GM04503 (cell line): Measurements from ENCODE around the gene C1orf185.
"Not testable (repeated sequence)": the region's sequence is repeated elsewhere in the genome, so short reads cannot be mapped to it uniquely, and the experiment has no call there.

Experiments used
- DNase-seq: peaks from one replicate; pipeline ENCODE4 v3.0.0-alpha.2; 2012; ENCODE audit warnings: low read depth

C1orf185 gene

DNA sequence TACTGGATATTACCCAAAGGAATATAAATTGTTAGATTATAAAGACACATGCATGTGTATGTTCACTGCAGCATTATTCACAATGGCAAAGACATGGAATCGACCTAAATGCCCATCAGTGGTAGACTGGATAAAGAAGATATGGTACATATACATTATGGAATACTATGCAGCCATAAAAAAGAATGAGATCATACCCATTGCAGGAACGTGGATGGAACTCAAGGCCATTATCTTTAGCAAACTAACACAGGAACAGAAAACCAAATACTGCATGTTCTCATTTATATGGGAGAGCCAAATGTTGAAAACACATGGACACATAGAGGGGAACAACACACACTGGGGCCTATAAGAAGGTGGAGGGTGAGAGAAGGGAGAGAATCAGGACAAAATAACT, 35.7 kb downstream of the C1orf185 start:
- not testable (repeated sequence) for DNase-seq

DNA sequence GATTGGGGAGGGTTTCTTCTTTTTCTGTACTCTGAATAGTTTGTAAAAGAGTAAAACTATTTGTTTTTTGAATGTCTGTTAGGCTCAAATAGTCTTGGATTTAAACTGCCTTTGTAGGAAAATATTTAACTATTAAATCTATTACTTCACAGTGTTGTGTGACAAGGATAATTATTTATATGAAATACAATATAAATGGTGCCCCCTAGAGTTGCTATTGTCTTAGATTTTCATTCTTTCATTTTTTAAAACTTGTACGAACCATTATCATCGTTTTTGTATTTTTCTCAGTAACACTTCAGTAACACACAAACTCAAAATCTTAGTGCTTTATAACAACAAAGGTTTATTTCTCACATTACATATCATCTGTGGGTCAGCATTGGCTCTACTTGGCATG, 37.4 kb downstream of the C1orf185 start:
- no peak for DNase-seq

DNA sequence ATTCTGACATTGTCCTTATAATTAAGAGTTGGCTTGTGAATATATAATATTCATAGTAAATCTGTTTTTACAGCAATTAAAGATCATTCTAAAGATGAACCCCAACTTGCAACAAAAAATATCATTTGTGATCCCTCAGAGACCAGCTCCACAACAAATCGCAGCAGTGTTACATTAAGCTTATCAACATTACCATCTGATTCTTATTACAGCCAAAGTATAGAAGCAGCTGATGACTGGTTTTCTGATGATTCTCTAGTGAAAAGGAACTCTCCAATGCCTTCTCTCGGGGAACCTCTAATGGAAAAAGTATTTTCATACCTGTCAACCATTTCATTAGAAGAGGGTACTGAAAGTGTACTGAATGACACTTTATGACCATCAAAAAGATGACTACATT, 45.4 kb downstream of the C1orf185 start:
- DNase-seq: no peak

DNA sequence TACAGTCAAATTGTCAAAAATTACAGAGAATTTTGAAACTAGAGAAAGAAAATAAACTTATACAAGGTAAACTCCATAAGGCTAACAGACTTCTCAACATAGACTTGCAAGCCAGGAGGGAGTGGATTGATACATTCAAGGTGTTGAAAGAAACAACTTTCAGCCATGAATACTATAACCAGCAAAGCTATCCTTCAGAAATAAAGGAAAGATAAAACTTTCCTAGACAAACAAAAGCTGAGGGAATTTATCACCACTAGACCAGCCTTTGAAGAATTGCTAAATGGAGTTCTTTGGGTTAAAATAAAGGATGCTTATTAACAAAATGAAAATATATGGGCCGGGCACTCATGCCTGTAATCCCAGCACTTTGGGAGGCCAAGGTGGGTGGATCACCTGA, 52.7 kb downstream of the C1orf185 start:
- DNase-seq: no peak

DNA sequence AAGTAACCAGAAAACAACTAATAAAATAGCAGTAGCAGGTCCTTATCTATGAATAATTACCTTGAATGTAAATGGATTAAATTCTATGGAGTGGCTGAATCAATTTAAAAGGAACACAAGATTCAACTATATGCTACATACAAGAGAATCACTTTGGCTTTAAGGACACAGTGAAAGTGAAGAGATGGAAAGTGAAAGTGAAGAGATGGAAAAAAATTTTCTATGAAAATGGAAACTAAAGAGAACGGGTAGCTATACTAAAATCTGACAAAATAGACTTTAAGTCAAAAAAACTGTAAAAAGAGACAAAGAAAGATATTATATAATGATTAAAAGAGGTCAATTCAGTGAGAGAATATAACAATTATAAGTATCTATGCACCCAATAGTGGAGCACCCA, 54.7 kb downstream of the C1orf185 start:
- no peak for DNase-seq

DNA sequence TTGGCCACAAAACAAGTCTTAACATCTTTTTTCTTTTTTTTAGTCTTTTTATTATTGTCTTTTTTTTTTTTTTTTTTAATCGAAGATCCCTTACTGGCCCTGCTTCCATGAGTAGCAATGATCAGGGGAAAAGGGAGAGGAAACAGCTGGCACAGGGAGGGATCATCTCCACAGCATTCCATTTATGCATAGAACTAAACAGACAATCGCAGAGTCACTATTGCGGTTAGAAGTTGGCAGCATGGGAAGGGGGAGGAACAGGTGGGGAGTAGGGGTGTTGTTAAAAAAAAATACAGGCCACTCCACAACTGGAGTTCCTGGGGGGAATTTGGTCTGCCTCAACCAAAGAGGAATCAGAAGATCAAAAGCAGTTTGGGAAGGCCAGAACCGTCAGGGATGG, 55.4 kb downstream of the C1orf185 start:
- no peak for DNase-seq

DNA sequence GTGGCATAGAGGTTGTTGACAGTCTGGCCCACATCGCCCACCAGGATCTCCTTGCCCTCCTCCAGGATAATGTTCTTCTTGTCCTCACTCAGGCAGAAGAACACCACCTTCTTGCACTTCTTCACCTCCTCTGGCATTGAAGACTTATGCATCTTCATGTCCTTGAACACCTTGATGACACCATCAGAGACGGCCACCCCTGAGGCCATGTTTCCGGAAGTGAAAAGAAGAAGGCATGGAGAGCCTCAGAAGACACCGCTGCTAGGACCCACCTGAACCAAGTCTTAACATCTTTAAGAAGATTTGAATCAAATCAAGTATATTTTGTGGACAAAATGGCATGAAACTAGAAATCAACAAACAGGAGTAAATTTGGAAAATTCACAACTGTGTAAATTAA, 56.2 kb downstream of the C1orf185 start:
- no peak for DNase-seq

DNA sequence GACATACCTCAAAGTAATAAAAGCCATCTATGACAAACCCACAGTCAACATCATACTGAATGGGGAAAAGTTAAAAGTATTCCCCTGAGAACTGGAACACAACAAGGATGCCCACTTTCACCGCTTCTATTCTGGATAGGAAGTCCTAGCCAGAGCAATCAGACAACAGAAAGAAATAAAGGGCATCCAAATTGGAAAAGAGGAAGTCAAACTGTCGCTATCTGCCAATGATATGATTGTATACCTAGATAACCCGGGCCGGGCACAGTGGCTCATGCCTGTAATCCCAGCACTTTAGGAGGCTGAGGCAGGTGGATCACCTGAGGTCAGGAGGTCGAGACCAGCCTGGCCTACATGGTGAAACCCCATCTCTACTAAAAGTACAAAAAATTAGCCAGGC, 60.5 kb downstream of the C1orf185 start:
- DNase-seq: not testable (repeated sequence)

DNA sequence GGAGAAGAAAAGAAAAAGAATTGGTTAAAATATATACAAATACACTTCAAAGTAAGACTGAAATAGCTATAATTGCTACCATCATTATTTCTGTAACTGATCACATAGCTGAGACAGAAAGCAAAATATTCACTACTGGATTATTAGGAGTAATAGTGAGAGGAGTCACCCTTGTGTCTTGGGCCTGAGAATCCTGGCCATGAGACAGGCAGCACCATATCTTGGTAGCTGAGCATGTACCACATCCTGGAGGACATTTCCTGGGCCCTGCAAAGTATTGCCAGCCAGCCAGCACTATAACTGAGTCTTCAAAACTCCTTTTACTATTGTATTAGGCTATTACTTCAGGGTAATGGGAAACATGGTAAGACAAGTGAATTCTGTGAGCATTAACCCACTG, 63.5 kb downstream of the C1orf185 start:
- DNase-seq: no peak

DNA sequence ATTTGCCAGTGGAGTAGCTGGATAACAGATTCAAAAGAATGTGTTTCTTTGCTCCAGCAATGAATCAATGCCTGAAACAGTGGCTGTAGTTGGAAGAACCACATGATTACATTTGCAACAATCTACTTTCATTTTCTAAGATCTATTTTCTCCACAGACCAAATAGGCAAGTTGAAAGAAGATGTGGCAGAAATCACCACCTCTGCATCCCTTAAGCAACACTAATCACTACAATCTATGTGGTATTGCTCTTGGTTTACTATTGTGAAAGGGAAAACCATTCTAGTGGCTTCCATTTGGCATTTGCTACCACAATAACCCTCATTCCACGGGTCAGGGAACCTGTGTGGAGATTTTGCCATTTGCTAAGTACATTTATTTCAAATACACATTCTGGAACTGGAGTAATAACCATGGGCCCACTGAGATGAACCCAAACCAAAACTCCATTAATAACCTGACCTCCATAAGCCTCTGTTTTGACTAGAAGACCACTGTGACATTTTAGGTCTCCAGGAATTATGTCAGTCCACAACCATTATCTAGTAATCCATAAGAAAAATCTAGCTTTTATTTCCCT, 66.3 kb downstream of the C1orf185 start:
- no peak for DNase-seq

DNA sequence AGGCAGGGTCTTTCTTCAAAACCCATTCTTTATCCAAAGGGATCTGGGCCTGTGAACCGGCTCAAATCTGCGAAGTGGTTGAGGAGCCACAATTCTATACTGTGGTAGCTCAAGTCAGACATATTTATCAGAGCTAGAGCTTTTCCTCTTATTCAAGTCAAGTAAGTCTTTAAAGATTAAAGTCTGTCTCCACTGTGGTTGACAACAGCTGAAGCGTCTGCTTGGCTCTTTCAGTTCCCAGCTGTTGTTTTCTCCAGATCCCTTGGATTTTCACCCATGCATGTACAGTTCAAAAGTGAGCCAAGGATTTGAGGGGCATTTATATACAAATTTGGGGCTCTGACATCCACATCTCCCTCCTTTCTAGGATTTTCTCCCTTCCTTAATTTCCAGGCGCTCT, 66.9 kb downstream of the C1orf185 start:
- DNase-seq: no peak

DNA sequence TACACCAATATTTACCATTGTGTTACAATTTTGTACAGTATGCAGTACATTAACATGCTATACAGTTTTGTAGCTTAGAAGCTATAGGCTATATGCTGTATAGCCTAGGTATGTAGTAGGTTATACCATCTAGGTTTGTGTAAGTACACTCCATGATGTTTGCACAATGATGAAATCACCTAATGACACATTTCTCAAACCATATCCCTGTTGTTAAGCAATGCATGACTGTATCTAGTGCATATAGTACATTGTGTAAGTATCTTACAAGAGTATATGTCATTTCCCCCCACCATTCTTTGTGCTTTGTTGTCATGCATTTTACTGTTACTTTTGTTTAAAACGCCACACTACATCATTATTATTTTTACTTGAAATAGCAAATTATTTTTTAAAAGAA, 68.3 kb downstream of the C1orf185 start:
- no peak for DNase-seq

DNA sequence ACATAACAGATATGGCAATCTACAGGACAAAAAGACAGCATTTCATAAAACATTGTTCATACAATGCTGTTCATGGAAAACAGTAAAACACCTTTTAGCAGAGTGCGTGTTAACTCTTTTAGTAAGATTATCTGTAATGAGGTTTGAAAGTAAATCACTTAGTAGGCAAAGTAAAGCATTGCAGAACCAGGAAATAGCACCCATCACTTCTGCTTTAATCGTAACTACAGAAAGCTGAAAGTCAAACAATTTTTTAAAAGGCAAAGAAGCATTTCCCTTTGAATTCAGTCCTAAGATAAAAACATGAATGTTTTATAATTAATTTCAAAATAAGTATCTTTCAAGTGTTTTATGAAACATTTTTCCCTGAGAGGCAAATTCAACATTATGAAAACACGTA, 70.8 kb downstream of the C1orf185 start:
- no peak for DNase-seq

DNA sequence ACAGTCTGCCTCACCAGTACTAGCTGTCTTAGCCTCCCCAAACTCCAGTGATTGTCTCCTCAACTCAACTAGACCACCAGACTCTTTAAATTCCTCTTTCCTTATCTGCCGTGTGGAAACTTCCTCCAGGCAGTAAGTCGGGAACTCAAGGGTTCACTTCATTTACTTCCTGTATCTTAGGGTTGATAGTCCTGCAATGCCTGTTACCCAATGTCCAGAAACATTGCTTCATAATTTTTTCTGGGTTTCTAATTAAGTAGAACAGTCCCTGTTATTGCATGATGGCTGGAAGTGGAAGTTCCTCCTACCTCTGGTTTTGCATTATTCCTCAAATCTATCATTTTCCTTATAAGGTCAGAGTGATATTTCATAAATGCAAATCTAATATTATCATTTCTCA, 73.2 kb downstream of the C1orf185 start:
- DNase-seq: no peak

DNA sequence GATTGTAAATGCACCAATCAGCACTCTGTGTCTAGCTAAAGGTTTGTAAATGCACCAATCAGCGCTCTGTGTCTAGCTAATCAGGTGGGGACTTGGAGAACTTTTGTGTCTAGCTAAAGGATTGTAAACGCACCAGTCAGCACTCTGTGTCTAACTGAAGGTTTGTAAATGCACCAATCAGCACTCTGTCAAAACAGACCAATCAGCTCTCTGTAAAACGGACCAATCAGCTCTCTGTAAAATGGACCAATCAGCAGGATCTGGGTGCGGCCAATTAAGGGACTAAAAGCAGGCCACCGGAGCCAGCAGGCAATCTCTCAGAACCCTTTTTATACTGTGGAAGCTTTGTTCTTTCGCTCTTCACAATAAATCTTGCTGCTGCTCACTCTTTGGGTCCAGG, 76.0 kb downstream of the C1orf185 start:
- not testable (repeated sequence) for DNase-seq

DNA sequence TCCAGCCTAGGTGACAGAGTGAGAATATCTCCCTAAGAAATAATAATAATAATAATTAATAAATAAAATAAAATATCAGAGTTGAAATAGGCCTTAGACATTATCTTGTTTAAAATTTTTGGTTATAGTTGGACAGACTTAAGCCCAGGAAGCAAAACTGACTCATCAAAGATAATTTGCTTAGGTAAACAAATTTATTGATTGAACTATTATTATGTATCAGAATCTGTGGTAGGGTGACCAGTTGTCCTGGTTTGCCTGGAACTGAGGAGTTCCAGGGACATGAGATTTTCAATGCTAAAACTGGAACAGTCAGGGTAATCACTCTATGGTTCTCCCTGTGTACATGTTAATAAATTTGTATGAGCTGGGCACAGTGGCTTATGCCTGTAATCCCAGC, 86.2 kb downstream of the C1orf185 start:
- DNase-seq: no peak

DNA sequence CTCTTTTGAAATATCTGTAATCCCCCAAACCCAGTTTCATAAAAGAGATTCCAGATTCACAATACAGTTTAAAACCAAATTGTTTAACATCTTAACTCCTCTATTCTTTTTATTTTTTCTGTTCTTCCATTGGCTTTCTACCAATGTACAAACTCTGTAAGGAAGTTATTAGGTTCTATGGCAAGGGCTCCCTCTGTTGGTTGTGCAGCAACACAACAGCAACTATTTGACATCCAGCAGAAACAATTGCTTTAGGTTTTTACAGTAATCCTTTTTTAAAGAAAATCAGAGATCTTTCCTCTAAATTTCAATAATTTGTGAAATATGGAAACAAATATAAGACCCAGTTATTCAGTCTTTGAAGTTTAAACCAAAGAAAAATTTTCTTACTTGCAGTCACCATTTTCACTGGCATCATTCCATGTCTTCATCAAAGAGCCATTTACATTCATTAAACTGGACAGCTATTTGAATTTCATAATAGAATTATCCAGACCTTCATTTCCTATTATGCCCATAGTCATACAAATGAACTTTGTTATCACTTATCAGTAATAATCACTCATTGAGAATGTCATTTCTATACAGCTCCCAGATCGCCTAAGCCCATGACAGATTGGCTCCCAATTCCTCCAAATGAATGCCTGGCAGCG, 87.5 kb downstream of the C1orf185 start:
- DNase-seq: no peak

DNA sequence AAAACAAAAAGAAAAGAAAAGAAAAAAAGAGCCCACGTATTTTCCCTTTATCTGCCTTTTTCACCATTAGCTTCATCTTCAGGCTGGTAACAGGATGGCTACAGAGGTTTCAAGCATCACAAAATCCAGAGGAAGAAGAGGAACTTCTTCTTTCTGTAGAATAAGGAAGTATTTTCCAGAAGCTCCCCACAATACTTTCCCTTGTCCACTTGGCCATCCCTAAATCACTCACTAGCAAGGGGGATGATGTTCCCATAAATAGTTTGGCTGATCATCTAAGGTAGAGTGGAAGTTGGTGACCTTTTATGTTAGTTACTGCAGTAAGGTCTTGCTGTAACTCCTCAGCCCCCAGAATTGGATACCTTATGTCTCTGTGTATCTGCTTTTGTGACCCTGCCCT, 88.9 kb downstream of the C1orf185 start:
- DNase-seq: no peak

DNA sequence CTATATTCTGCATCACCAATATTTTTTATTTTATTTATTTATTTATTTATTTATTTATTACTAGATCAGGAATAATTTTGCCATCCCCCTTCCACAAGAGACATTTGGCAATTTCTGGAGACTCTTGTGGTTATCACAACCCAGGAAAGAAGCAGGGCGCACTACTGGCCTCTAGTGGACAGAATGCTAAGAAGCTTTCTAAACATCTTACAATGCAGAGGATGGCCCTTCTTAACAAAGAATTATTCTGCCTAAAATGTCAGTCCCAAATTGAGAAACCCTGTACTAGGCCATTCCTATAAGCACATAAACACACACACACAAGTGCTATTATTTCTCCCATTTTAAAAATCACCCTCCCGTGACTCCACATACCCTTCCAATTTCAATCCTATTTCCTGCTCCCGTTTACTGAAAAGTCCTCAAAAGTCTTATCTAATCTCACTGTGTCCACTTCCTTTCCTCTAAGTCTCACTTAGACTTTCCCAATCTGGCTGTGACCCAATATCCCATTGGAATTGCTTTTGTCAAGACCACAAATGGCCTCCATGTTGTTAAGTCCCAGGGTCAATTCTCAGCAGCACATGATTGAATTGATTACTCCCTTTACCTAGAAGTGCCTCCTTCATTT, 90.3 kb downstream of the C1orf185 start:
- peak; percentile 33 for DNase-seq

DNA sequence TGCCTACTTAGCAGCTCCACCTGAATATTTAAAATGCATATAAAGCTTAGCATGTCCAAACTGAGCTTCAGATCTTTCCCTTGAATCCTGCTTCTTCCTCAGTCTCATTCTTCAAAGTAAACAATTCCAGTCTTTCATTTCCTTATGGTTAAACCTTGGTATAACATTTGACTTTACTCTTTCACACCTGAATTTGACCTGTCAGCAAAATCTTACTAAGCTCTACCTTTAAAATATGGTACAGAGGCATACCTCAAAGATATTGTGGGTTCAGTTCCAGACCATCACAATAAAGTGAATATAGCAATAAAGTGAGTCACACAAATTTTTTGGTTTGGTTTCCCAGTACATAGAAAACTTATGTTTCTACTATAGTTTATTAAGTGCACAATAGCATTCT, 91.5 kb downstream of the C1orf185 start:
- DNase-seq: no peak
